GM18511 (cell line): ENCODE results near the gene DRD5.
"Not testable (repeated sequence)": the region's sequence is repeated elsewhere in the genome, so short reads cannot be mapped to it uniquely, and the experiment has no call there.

Experiments
- ATAC-seq: cut with Tn5 transposase; IDR thresholded peaks from one replicate; pipeline ENCODE4 v1.9.1; 2021; ENCODE audit warnings: mild to moderate bottlenecking, moderate library complexity; ENCODE audit not compliant: unreplicated experiment

DRD5 gene

GRCh38 chr4:9781343-9782135, at the start of gene DRD5:
Gene DRD5, plus strand, starts transcription at chr4:9781634. Its CDS starts 396 bp downstream, at chr4:9782030.
- no peak for ATAC-seq

GRCh38 chr4:9732256-9732655, 49.2 kb upstream of the DRD5 start:
- not testable (repeated sequence) for ATAC-seq

DNA sequence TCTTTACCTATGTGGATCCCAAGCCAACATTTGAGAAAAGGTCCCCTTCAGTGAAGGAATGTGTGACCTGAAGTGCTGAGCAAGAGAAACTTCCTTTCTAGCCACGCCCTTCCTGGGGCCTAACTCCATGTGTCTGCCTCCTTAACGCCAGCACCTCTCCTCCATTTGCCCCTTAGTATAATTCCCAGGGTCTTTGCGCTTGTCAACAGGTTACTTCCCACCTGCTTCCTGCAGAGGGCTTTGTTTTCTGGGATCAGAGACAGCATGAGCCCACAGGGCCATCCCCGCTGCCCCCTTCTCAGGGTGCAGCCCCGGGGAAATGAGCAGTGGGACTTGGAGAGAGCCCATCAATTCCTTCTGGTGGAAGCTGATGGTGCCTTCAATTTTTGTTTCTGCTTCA, 45.9 kb upstream of the DRD5 start:
- no peak for ATAC-seq

- not testable (repeated sequence) for ATAC-seq
These were observed 44.2 kb upstream of the DRD5 start for GRCh38 chr4:9737280-9737679.

- ATAC-seq, result not testable (repeated sequence)
These were observed 37.6 kb upstream of the DRD5 start for GRCh38 chr4:9743789-9744188.

GRCh38 chr4:9745782-9746181, 35.7 kb upstream of the DRD5 start:
- no peak for ATAC-seq

GRCh38 chr4:9758641-9759317, 22.7 kb upstream of the DRD5 start:
- no peak for ATAC-seq

- ATAC-seq, result no peak
These were observed 18.5 kb upstream of the DRD5 start for GRCh38 chr4:9762823-9763475.

- no peak for ATAC-seq
These were observed 17.2 kb upstream of the DRD5 start for GRCh38 chr4:9764155-9764696.

DNA sequence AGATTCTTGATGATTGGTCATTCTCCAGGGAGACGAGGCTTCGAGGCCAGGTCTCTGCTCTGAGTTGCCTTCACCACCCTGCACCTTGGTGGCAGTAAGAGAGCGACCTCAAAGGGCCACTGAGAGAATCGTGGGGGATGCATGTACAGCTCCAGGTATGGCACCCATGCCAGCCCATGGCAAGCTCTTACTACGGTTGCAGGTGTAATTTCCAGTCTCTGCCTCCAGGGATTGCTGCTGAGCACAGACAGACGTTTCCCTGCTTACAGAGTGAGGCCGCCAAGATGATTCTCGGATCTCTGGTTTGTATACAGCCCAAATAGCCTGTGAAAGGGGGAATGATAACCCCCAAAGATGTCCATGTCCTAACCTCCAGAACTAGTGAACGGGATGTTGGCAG, 16.3 kb upstream of the DRD5 start:
- no peak for ATAC-seq

- no peak for ATAC-seq
These were observed 12.1 kb upstream of the DRD5 start for GRCh38 chr4:9769321-9769720.

DNA sequence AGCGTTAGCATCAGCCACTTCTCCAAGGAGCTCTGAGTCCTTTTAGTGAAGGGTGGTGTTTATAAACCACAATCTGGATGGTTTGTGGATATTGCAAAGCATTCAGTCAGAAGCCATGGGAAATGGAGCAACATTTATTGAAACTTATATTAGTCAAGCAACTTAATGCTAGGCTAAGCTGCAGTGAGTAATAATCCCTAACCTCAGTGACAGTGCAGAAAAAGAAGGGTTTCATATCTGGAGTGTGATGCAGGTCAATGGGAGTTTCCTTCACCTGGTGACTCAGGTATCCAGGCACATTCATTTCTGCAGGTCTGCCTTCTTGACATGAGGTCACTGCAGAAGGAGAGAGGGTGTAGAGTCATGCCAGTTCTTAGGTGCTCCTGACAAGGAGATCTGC, 10.4 kb upstream of the DRD5 start:
- no peak for ATAC-seq

GRCh38 chr4:9773471-9773870, 8.0 kb upstream of the DRD5 start:
- ATAC-seq, result no peak

- no peak for ATAC-seq
These were observed 652 bp downstream of the DRD5 start for GRCh38 chr4:9782136-9782436.

- ATAC-seq, result not testable (repeated sequence)
These were observed 4.5 kb downstream of the DRD5 start for GRCh38 chr4:9785891-9786290.

DNA sequence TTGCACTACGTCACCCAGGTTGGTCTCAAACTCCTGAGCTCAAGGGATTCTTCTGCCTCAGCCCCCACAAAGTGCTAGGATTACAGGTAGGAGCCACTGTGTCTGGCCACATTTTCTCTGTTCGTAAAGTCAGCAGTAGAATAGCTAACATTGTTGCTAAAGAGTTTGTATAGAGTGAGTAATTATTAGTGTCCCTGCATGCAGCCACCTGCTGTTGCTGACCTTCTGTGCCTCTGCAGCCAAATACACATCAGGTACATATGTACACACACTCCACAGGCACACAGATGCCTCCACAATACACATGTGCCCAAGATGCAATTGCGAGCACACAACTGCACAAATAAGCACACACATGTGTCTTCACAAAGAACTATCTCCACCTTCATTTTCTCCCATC, 10.9 kb downstream of the DRD5 start:
- no peak for ATAC-seq

DNA sequence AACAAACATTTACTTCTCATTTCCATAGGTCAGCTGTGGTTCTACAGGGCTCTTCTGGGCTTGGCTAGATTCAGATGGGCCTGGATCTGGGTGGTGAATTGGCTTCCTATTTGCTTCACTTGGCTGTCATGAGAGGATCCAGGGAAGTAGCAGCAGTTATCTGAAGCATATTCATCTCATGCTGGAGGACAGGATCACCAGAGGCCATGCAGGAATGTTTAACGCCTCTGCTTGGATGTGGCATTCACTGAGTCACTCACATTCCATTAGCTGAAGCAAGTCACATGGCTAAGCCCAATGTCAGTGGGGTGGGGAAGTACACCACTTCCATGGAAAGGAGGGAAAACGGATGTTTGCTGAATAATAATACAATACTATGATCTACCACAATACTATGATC, 15.2 kb downstream of the DRD5 start:
- not testable (repeated sequence) for ATAC-seq

GRCh38 chr4:9800848-9801247, 19.4 kb downstream of the DRD5 start:
- peak; percentile 68 for ATAC-seq

DNA sequence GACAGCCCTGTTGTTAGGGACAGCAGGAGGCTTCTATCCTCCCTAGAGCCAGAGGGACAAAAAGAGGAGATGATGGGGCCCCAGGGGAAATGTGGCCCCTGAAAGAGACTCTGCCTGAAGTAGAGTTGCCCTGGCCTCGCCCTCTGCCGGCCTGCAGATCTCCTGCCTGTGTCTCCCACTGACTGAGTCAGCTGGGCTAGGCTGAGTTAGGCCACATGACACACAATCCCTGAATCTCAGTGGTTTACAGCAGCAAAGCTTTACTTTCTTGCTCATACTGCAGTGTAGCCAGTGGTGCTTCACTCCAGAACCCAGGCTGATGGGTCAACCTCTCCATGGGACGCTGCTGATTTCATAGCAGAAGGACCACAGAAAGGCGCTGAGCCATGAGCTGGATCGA, 23.5 kb downstream of the DRD5 start:
- no peak for ATAC-seq

DNA sequence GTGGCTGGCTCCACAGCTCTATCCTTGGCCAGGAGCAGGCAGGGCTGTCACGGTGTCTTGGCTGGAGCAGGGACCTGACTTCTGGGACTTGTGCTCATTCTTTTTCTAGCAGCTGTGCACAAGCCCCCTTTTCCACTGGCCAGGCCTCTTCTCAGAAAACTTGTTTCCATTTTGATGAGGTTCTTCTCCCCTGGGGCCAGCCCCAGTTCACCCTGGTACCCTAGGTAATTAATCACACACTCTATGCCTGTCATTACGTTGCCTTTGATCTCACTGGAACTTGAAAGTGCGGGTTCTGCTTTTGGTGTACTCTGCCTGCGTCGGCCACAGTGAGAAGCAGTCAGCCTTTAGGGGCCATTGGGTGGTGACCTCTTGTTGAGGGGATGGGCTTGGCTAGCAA, 26.6 kb downstream of the DRD5 start:
- peak; percentile 37 for ATAC-seq

DNA sequence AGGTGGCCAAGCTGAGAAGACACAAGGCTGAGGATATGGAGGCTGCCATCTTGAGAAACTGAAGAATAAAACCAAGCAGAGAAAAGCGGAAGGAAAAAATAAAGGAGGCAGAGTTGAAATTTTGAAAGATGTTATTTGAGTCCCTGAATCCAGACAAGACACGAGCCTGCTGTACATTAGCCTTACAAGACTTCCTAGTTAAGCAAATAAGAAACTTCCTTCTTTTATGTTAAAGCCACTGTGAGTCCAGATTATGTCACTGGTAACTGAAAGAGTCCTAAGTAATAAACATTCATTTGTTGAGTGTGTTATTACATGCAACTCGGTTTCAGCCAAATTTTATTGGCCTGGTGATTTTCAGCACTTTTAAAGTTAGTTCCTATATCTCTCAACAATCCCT, 30.4 kb downstream of the DRD5 start:
- no peak for ATAC-seq
